Colonic mucosa (tissue), 4 donors: ENCODE data around the gene DNAH17. TPM values are rescaled to one million over a fixed set of nuclear protein-coding genes. Genes with fewer than 3 reads are reported as not detected.

ENCODE experiments used
- DNase-seq: peaks from one replicate; pipeline ENCODE4 v3.0.0-alpha.2; 2020
- H3K27ac ChIP-seq: fragments of 200-600 bp; one replicate; pipeline ENCODE4 v1.8.0; 2021
- H3K27me3 ChIP-seq: fragments of 200-600 bp; one replicate; pipeline ENCODE4 v1.8.0; 2021
- H3K36me3 ChIP-seq: fragments of 200-600 bp; one replicate; pipeline ENCODE4 v1.8.0; 2021
- H3K4me1 ChIP-seq: fragments of 200-600 bp; one replicate; pipeline ENCODE4 v1.8.0; 2021; ENCODE audit warnings: mild to moderate bottlenecking
- H3K4me3 ChIP-seq: fragments of 200-600 bp; one replicate; pipeline ENCODE4 v1.8.0; 2021
- H3K9ac ChIP-seq, 2 donors: one replicate each; pipeline ENCODE4 v1.7.0; 2013; ENCODE audit warnings: control low read depth in 2 of 2, low read depth in 2 of 2, low read length in 2 of 2
- H3K9me3 ChIP-seq: fragments of 200-600 bp; one replicate; pipeline ENCODE4 v1.8.0; 2021
- intact Hi-C: fragments of 100-400 bp; cut with DNase I; formaldehyde crosslinking; loops from one replicate; pipeline ENCODE4 v1.14.1; 2022
- total RNA-seq, 2 donors: library from RNA; stranded (reverse); fragmentation: NEBNext Ultra II Directional in 1 of 2; extraction: Animal tissue kit (Norgen Biotek cat#: 25700) in 1 of 2; gene quantifications; one replicate each; pipeline ENCODE4 v1.2.1, GENCODE V29; 2021
- TF ChIP-seq, protein P1 (sequence below): fragments of 200-600 bp; IDR thresholded peaks from one replicate; pipeline ENCODE4 v1.8.0; 2022; ENCODE audit warnings: antibody characterized with exemption, mild to moderate bottlenecking
- donor health status: healthy.
- donor health status: DM: no; HTN: no; CAD: no.
- donor health status: DM: no; HTN: no; CAD: no.

DNAH17 gene
- total RNA-seq, 2 donors from 2014 or later = 0.05 to 0.19 TPM

DNA sequence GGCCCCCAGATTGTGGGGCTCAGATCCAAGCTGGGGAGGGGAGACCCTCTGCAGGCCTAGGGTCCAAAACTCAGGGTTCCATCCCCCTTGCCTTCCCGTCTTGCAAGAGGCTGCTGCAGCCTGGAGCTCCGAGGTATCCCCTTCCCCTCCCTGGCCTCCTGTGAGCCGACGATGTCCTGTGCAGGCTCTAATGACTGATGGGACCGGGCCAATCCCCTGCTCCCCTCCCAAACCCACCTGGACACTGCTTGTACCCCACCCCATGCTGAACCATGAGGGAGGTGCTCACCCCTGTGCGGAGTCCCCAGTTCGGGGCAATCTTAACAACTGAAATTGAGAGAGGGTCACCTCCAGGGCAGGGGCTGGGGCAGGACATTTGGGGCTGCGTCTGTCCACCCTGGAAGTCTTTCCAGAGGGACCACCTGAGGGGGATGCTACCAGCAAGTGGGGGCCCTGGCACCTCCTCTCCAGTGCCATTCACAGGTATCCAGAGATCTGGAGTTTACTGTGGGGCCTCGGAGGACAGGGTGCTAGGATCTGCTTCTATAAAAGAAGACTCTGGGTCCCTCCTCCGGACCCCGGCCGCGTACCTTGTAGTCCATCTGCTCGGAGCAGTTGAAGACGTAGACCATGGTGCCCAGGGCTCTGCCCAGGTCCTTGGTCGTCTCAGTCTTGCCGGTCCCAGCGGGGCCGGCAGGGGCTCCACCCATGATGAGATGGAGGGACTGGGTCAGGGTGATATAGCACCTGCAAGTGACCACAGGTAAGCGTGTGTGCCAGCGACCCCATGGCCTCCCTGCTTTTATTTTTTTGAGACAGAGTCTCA, 77.3 kb downstream of the DNAH17 start:
- Histone ChIP-seq H3K36me3 (no peaks in the 10 kb centered on the region), H3K4me3 (no peak overlapping the region), H3K27ac (no peak overlapping the region), H3K9me3 (no peaks in the 10 kb centered on the region), H3K27me3 (no peaks in the 10 kb centered on the region), H3K9ac (no peak overlapping the region), H3K4me1 (no peaks in the 10 kb centered on the region)
- intact Hi-C loops = loop anchor here (5.0 kb wide), 2 partner anchors 297 to 472 kb away; no protein-coding TSS in a partner anchor
- no peak for DNase-seq
- TF ChIP-seq, protein P1, sequence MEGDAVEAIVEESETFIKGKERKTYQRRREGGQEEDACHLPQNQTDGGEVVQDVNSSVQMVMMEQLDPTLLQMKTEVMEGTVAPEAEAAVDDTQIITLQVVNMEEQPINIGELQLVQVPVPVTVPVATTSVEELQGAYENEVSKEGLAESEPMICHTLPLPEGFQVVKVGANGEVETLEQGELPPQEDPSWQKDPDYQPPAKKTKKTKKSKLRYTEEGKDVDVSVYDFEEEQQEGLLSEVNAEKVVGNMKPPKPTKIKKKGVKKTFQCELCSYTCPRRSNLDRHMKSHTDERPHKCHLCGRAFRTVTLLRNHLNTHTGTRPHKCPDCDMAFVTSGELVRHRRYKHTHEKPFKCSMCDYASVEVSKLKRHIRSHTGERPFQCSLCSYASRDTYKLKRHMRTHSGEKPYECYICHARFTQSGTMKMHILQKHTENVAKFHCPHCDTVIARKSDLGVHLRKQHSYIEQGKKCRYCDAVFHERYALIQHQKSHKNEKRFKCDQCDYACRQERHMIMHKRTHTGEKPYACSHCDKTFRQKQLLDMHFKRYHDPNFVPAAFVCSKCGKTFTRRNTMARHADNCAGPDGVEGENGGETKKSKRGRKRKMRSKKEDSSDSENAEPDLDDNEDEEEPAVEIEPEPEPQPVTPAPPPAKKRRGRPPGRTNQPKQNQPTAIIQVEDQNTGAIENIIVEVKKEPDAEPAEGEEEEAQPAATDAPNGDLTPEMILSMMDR = no peak

DNA sequence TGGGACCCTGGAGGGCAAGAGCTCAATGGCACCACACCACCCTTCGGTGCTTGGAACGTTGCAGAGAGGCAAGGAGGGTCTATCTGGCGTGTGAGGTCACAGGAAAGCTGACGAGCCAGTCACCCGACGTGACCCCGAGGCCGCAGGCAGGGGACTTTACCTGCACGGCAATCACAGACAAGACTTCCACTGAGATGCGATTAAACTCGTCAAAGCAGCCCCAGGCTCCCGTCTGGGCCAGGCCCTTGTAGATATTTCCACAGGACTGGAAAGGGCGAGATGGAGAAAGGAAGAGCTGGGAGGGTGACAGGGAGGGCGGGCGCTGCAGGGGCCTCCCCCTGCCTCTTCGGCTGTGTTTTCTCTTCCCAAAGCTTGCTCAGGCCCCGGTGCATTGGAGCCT, 78.3 kb downstream of the DNAH17 start:
- intact Hi-C loops = loop anchor here (5.0 kb wide), 2 partner anchors 298 to 473 kb away; no protein-coding TSS in a partner anchor
- TF ChIP-seq, protein P1 = no peak
- Histone ChIP-seq H3K27me3 (no peaks in the 10 kb centered on the region), H3K4me1 (no peaks in the 10 kb centered on the region), H3K9ac (no peak overlapping the region), H3K36me3 (no peaks in the 10 kb centered on the region), H3K4me3 (no peak overlapping the region), H3K9me3 (no peaks in the 10 kb centered on the region), H3K27ac (no peak overlapping the region)
- DNase-seq = no peak

DNA sequence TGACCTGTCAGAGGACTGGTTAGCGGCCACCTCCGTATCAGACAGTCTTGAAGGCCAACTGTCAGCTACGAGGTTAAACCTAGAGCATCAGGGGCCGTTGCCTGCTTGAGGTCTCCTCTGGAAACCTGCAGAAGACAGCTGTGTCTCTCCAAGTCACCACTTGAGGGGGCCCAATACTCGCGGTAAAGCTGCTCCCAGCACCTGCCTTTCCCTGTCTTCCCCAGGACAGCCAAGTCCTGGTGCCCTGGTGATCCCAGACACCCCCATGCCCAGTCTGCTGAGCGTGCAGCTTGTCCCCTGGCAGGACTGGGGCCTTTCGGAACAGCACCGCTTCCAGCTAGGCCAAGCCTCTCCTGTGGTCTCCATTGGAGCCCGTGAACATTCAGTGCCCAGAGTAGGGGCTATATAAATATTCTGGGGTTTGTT, 80.1 kb downstream of the DNAH17 start:
- Histone ChIP-seq H3K27me3 (no peaks in the 10 kb centered on the region), H3K27ac (no peak overlapping the region)
- intact Hi-C loops = loop anchor here (2.0 to 5.0 kb wide), 3 partner anchors 212 to 475 kb away; no protein-coding TSS in a partner anchor

DNA sequence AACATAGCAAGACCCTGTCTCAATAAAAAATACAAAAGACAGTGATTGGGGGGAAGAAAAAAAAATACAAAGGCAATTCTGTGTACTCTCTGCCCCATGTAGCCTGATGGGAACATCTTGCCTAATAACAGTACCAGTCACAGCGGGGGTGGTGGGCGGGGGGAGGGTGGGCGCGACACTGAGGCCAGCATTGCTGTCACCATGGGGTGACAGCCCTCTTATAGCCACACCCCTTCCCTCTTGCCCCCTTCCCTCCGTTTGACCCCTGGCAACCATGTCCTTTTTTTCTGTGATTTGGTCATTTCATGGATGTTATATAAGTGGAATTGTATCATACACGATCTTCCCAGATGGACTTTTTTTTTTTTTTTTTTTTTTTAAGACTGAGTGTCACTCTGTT, 80.9 kb downstream of the DNAH17 start:
- Histone ChIP-seq H3K27ac (no peak overlapping the region), H3K9me3 (no peaks in the 10 kb centered on the region), H3K4me3 (no peak overlapping the region), H3K4me1 (no peaks in the 10 kb centered on the region), H3K9ac (no peak overlapping the region), H3K27me3 (no peaks in the 10 kb centered on the region), H3K36me3 (no peaks in the 10 kb centered on the region)
- no peak for DNase-seq
- TF ChIP-seq, protein P1 = no peak
- intact Hi-C loops = loop anchor here (2.0 to 5.0 kb wide), 3 partner anchors 212 to 476 kb away; no protein-coding TSS in a partner anchor

More for the DNA sequence above, 80.1 kb downstream of the DNAH17 start:
- Histone ChIP-seq H3K36me3 (no peaks in the 10 kb centered on the region), H3K9ac (no peak overlapping the region), H3K4me1 (no peaks in the 10 kb centered on the region), H3K4me3 (no peak overlapping the region), H3K9me3 (no peaks in the 10 kb centered on the region)
- DNase-seq = peak; percentile 64
- TF ChIP-seq, protein P1 = peak; percentile 38

DNA sequence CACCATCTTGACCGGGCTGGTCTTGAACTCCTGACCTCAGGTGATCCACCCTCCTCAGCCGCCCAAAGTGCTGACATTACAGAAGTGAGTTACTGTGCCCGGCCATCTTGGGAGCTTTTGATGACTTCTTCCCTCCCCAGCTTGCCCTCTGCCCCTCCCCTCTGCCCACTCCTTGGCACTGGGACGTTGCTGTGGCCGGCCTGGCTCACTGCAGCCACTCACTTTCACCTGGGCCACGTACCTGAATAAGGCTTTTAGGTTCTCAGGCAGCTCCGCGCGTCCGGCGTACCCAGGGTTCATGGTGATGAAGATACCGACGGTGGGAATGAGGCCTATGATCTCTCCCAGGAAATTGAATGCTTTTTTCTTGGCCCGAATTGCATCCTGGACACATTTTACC, 81.6 kb downstream of the DNAH17 start:
- no peaks in the 10 kb centered on the region for H3K4me1 ChIP-seq
- no peaks in the 10 kb centered on the region for H3K27me3 ChIP-seq
- H3K36me3 ChIP-seq = no peaks in the 10 kb centered on the region
- no peak for DNase-seq
- TF ChIP-seq, protein P1 = no peak
- H3K27ac ChIP-seq = no peak overlapping the region
- H3K9ac ChIP-seq = no peak overlapping the region
- H3K9me3 ChIP-seq = no peaks in the 10 kb centered on the region
- intact Hi-C loops = loop anchor here (2.0 to 5.0 kb wide), 3 partner anchors 213 to 477 kb away; no protein-coding TSS in a partner anchor
- no peak overlapping the region for H3K4me3 ChIP-seq
